GM12878 (cell line): ENCODE data around the gene KLHL10. TPM values are rescaled to one million over a fixed set of nuclear protein-coding genes. Genes with fewer than 3 reads are reported as not detected.
A peak's percentile ranks its signal among the peaks of the same experiment; 100 is the strongest.

Experiments used
- ATAC-seq: fragments of 200-7000 bp; cut with Tn5 transposase; 3 replicates; pipeline ENCODE4 v1.9.1; 2020; ENCODE audit warnings: mild to moderate bottlenecking, moderate library complexity
- BruUV-seq: library from RNA; stranded (reverse); fragments of 400-500 nt; replicated peaks from 2 replicates; lab custom pipeline; 2021; lab: Mats Ljungman, UMichigan
- CTCF ChIA-PET: fragments of 300-600 bp; sonication (Branson Sonifier 250); formaldehyde crosslinking; extraction: SDS; loops from one replicate; lab custom pipeline; 2021; ENCODE audit warnings: inconsistent platforms; lab: Yijun Ruan, JAX
- POLR2A ChIA-PET: fragments of 350-600 bp; formaldehyde crosslinking; extraction: SDS; loops from one replicate; lab custom pipeline; 2021; ENCODE audit warnings: inconsistent platforms; lab: Charles Lee
- RAD21 ChIA-PET: fragments of 300-600 bp; sonication (Branson Sonifier 250); formaldehyde crosslinking; loops from one replicate; lab custom pipeline; 2023; ENCODE audit warnings: antibody characterized with exemption; ENCODE audit not compliant: unreplicated experiment; lab: Charles Lee
- SMC1A ChIA-PET: fragments of 300-600 bp; sonication (Branson Sonifier 250); formaldehyde crosslinking; loops from one replicate; lab custom pipeline; 2023; ENCODE audit not compliant: unreplicated experiment, uncharacterized antibody; lab: Charles Lee
- DNase-seq: peaks from one replicate; pipeline ENCODE4 v3.0.0-alpha.2; 2011; ENCODE audit warnings: low read depth, low spot score
- FAIRE-seq: peaks from 3 replicates; lab custom pipeline; 2011; peaks lifted over from hg19 to GRCh38; lab: Jason Lieb, UNC
- H2AFZ ChIP-seq: 2 replicates; pipeline ENCODE4 v1.6.0; 2011; ENCODE audit warnings: low read depth, low read length, control low read depth; ENCODE audit not compliant: control insufficient read depth
- H3K27ac ChIP-seq: 2 replicates; pipeline ENCODE4 v1.5.1; 2011; ENCODE audit warnings: control low read depth; ENCODE audit not compliant: control insufficient read depth, insufficient read depth
- H3K27me3 ChIP-seq, 2 experiments: replicated peaks in 1 of 2; 2 replicates each; pipeline versions ENCODE4 v1.6.0 to v1.6.1; 2011; ENCODE audit warnings: low read length in 1 of 2; ENCODE audit not compliant: control insufficient read depth in 2 of 2, insufficient read depth in 2 of 2
- H3K36me3 ChIP-seq, 2 experiments: 2 replicates each; pipeline ENCODE4 v1.5.1; 2011; ENCODE audit warnings: low read length in 1 of 2; ENCODE audit not compliant: control insufficient read depth in 2 of 2, insufficient read depth in 2 of 2
- H3K4me1 ChIP-seq: 2 replicates; pipeline ENCODE4 v1.6.1; 2011; ENCODE audit warnings: mild to moderate bottlenecking, low read length, moderate library complexity, mixed read lengths; ENCODE audit not compliant: control insufficient read depth, insufficient read depth
- H3K4me2 ChIP-seq: 2 replicates; pipeline ENCODE4 v1.6.0; 2011; ENCODE audit warnings: control low read depth; ENCODE audit not compliant: control insufficient read depth, insufficient read depth
- H3K4me3 ChIP-seq: fragments of 200-600 bp; sonication (generic); 2 replicates; pipeline ENCODE4 v1.5.1; 2016
- H3K79me2 ChIP-seq: 2 replicates; pipeline ENCODE4 v1.6.0; 2011; ENCODE audit warnings: low read length; ENCODE audit not compliant: control insufficient read depth, insufficient read depth
- H3K9ac ChIP-seq: 2 replicates; pipeline ENCODE4 v1.8.0; 2011; ENCODE audit warnings: low read length, control low read depth, mixed read lengths; ENCODE audit not compliant: control insufficient read depth, insufficient read depth
- H3K9me3 ChIP-seq: replicated peaks from 3 replicates; pipeline ENCODE4 v1.5.1; 2011; ENCODE audit warnings: mild to moderate bottlenecking, low read length; ENCODE audit not compliant: control insufficient read depth, insufficient read depth
- H4K20me1 ChIP-seq: 2 replicates; pipeline ENCODE4 v1.6.0; 2011; ENCODE audit not compliant: control insufficient read depth, insufficient read depth
- CHD2 ChIP-seq: IDR thresholded peaks from 2 replicates; pipeline ENCODE4 v1.6.1; 2011; ENCODE audit warnings: low read depth, low read length, improper control_type of control experiment, borderline replicate concordance
- CTCF ChIP-seq, 3 experiments: IDR thresholded peaks in 2 of 3; conservative IDR thresholded peaks in 1 of 3; 2 replicates each; pipeline ENCODE4 v1.5.1; 2011; ENCODE audit warnings: low read depth in 3 of 3, low read length in 3 of 3, mild to moderate bottlenecking in 3 of 3, control low read depth in 2 of 3, moderate library complexity in 2 of 3, inconsistent platforms in 1 of 3, mixed read lengths in 1 of 3; ENCODE audit not compliant: control insufficient read depth in 2 of 3, insufficient read depth in 1 of 3; ENCODE audit errors: extremely low read depth in 1 of 3
- RAD21 ChIP-seq: IDR thresholded peaks from 2 replicates; pipeline ENCODE4 v1.6.1; 2011; ENCODE audit warnings: mild to moderate bottlenecking, low read depth, low read length, moderate library complexity; ENCODE audit not compliant: insufficient read depth
- SREBF1 ChIP-seq: IDR thresholded peaks from 2 replicates; pipeline ENCODE4 v1.6.1; 2012; ENCODE audit warnings: mild to moderate bottlenecking, low read length
- ZNF217 ChIP-seq: fragments of 450-650 bp; IDR thresholded peaks from 2 replicates; pipeline ENCODE4 v1.6.1; 2017; ENCODE audit warnings: antibody characterized with exemption, mild to moderate bottlenecking
- WGBS: methylation state at CpG from one replicate; pipeline ENCODE4 v1.1.6; 2016; ENCODE audit warnings: low lambda C conversion rate; ENCODE audit not compliant: insufficient replicate concordance, insufficient coverage; ENCODE audit errors: missing lambda C conversion rate; 5-methylcytosine and 5-hydroxymethylcytosine counted together
- in situ Hi-C: fragments of 300-500 bp; cut with MboI; formaldehyde crosslinking; loops from 9 replicates; pipeline ENCODE4 v1.14.3; 2018; ENCODE audit warnings: mixed read lengths
- intact Hi-C: fragments of 100-400 bp; cut with micrococcal nuclease; formaldehyde crosslinking; loops from one replicate; pipeline ENCODE4 v1.14.2; 2022; ENCODE audit not compliant: unreplicated experiment
- polyA plus RNA-seq, 11 experiments: library from polyadenylated mRNA; depleted of rRNA in 4 of 11; unstranded in 6 of 11; stranded (reverse) in 5 of 11; fragments of >200 nt; fragmentation: Nextera tagmentation in 4 of 11; fragmentation: Illumina TruSeq in 1 of 11; extraction: Ambion mirVana in 4 of 11; extraction: Trizol in 1 of 11; gene quantifications; 1 replicate in 1 of 11; 2 replicates in 10 of 11; pipeline versions ENCODE4 v1.2.1 to v1.2.3, GENCODE V29; 2011 to 2016; ENCODE audit warnings: inconsistent platforms in 2 of 11, missing spikeins in 2 of 11, low read depth in 1 of 11
- total RNA-seq, 4 experiments: library from RNA; depleted of rRNA in 3 of 4; stranded (reverse); fragments of >200 nt in 3 of 4; fragmentation: Illumina TruSeq in 1 of 4; extraction: Trizol in 1 of 4; gene quantifications; 2 replicates each; pipeline versions ENCODE4 v1.2.1 to v1.2.3, GENCODE V29; 2013 to 2021

The KLHL10 gene
- total and polyA plus RNA-seq, 10 of the 15 experiments (the other 5 are each of a cell fraction or from before 2014, with no cell fraction given) = 0.13 to 0.62 (median 0.20) TPM; not detected in 4

- Histone ChIP-seq H3K4me3 (no peak overlapping the region), H3K9me3 (no peaks in the 10 kb centered on the region), H3K36me3 (peaks cover 24 to 38% of the 10 kb centered on the region in 2 experiments), H3K9ac (no peak overlapping the region), H4K20me1 (no peaks in the 10 kb centered on the region), H3K27me3 (no peaks in the 10 kb centered on the region), H3K4me1 (no peaks in the 10 kb centered on the region), H3K27ac (no peak overlapping the region), H2AFZ (no peak overlapping the region), H3K79me2 (no peaks in the 10 kb centered on the region), H3K4me2 (no peak overlapping the region)
- no TSS peak for BruUV-seq
- ChIA-PET RAD21 (no interaction called here), SMC1A (no interaction called here), CTCF (no interaction called here), POLR2A (no interaction called here)
- ATAC-seq (no peak), DNase-seq (no peak), FAIRE-seq (no peak)
- peak; percentile 18 to 47 (median 33); a peak in 4 of 6 replicates for TF ChIP-seq CTCF (IDR thresholded peaks at IDR 0.05 in 2 of 3, conservative IDR thresholded peaks at IDR 0.05 in 1 of 3; ENCODE audit: control insufficient read depth in 2 of 3, extremely low read depth in 1 of 3, insufficient read depth in 1 of 3, low read depth in 3 of 3, low read length in 3 of 3)
- TF ChIP-seq SREBF1 = no peak
- TF ChIP-seq CHD2 = no peak
- no peak for TF ChIP-seq ZNF217
- TF ChIP-seq RAD21 = peak; percentile 46
- in situ Hi-C loops = no loop called here
- intact Hi-C loops = loop anchor here (1.0 kb wide), 1 partner anchor 147 kb away; no protein-coding TSS in a partner anchor
- 88% methylated on average over 6 of the region's 6 CpGs for WGBS
These were observed 48.1 kb downstream of the KLHL10 start for GRCh38 chr17:41885733-41886132.
